Lung (tissue), 16 donors: ENCODE results near the gene MAEA. TPM values are rescaled to one million over a fixed set of nuclear protein-coding genes. Genes with fewer than 3 reads are reported as not detected.
A peak's percentile ranks its signal among the peaks of the same experiment; 100 is the strongest.

Experiments used
- ATAC-seq: fragments of 200-7000 bp; cut with Tn5 transposase; one replicate; pipeline ENCODE4 v1.9.1; 2020; ENCODE audit warnings: moderate number of reproducible peaks; ENCODE audit not compliant: insufficient read depth, low FRiP score
- DNase-seq, 3 donors: peaks; one replicate each; pipeline ENCODE4 v3.0.0-alpha.2; 2013 to 2017
- H3K27ac ChIP-seq, 2 donors: one replicate each; pipeline ENCODE4 v1.5.1; 2013; ENCODE audit warnings: mild to moderate bottlenecking in 2 of 2, moderate library complexity in 2 of 2, control low read depth in 1 of 2, inconsistent platforms in 1 of 2, low read depth in 1 of 2, low read length in 1 of 2
- H3K27me3 ChIP-seq, 3 donors: one replicate each; pipeline ENCODE4 v1.5.1; 2013; ENCODE audit warnings: low read length in 2 of 3; ENCODE audit not compliant: control insufficient read depth in 3 of 3, insufficient read depth in 3 of 3
- H3K36me3 ChIP-seq, 4 donors: one replicate each; pipeline ENCODE4 v1.5.1; 2013; ENCODE audit warnings: low read length in 4 of 4, mild to moderate bottlenecking in 1 of 4, moderate library complexity in 1 of 4; ENCODE audit not compliant: control insufficient read depth in 4 of 4, insufficient read depth in 4 of 4
- H3K4me1 ChIP-seq, 5 donors: one replicate each; pipeline ENCODE4 v1.5.1; 2013; ENCODE audit warnings: low read length in 5 of 5, mild to moderate bottlenecking in 2 of 5, moderate library complexity in 1 of 5; ENCODE audit not compliant: control insufficient read depth in 5 of 5, insufficient read depth in 5 of 5
- H3K4me3 ChIP-seq: one replicate; pipeline ENCODE4 v1.5.1; 2013; ENCODE audit warnings: mild to moderate bottlenecking, control low read depth, moderate library complexity
- H3K9ac ChIP-seq, 2 donors: one replicate each; pipeline ENCODE4 v1.5.1; 2013; ENCODE audit warnings: low read length in 2 of 2, control low read depth in 1 of 2; ENCODE audit not compliant: insufficient read depth in 1 of 2
- H3K9me3 ChIP-seq, 4 donors: one replicate each; pipeline ENCODE4 v1.5.1; 2013; ENCODE audit warnings: low read length in 3 of 4, mild to moderate bottlenecking in 1 of 4, moderate library complexity in 1 of 4; ENCODE audit not compliant: control insufficient read depth in 4 of 4, insufficient read depth in 3 of 4
- WGBS, 2 donors: extraction: QIAGEN DNeasy Blood & Tissue Kit; methylation state at CpG; one replicate each; pipeline ENCODE4 v1.1.7; 2013; 5-methylcytosine and 5-hydroxymethylcytosine counted together
- long read RNA-seq, 5 donors: transcript quantifications; one replicate each; lab custom pipeline, GENCODE V29; 2026
- polyA plus RNA-seq, 2 donors: library from polyadenylated mRNA; stranded (reverse); fragments of 200-250 nt; gene quantifications; one replicate each; pipeline ENCODE4 v1.2.1, GENCODE V29; 2013
- total RNA-seq, 2 donors: library from RNA; depleted of rRNA in 1 of 2; stranded (reverse); fragments of >200 nt in 1 of 2; gene quantifications; one replicate each; pipeline ENCODE4 v1.2.1, GENCODE V29; 2014 to 2021
- TF ChIP-seq, protein P1 (sequence below): IDR thresholded peaks from 2 replicates; pipeline ENCODE4 v1.5.1; 2012; ENCODE audit warnings: mild to moderate bottlenecking; ENCODE audit errors: control extremely low read depth, extremely low read depth
- donor health status: control.
- donor health status: control.
- donor health status: Bipolar disorder and iron deficiency.
- donor health status: healthy.
- donor health status: DM: yes; HTN: yes; CAD: no.

The MAEA gene
- total RNA-seq (10 to 100 TPM; 54.5 to 67.4 TPM), polyA plus RNA-seq (10 to 100 TPM; 39.7 to 67.1 TPM)
- long read RNA-seq, donor 1, transcript MAEA-202 (9 exons, 2,222 nt) = major isoform, 28 of 80 reads
- long read RNA-seq, donor 1, partial matches to known transcripts = 49 of 80 reads
- long read RNA-seq, donor 1, other reads (novel, unspliced or antisense) = 0 of 80 reads
- long read RNA-seq, donor 2, partial matches to known transcripts = 34 of 37 reads
- long read RNA-seq, donor 2, other reads (novel, unspliced or antisense) = 0 of 37 reads
- long read RNA-seq, donor 3, transcript MAEA-202 (9 exons, 2,222 nt) = major isoform, 9 of 33 reads
- long read RNA-seq, donor 3, partial matches to known transcripts = 22 of 33 reads
- long read RNA-seq, donor 3, other reads (novel, unspliced or antisense) = 0 of 33 reads
- long read RNA-seq, donor 4, transcript MAEA-202 (9 exons, 2,222 nt) = major isoform, 6 of 6 reads
- long read RNA-seq, donor 4, partial matches to known transcripts = 0 of 6 reads
- long read RNA-seq, donor 4, other reads (novel, unspliced or antisense) = 0 of 6 reads
- long read RNA-seq, donor 5, transcript MAEA-202 (9 exons, 2,222 nt) = major isoform, 20 of 26 reads
- long read RNA-seq, donor 5, partial matches to known transcripts = 5 of 26 reads
- long read RNA-seq, donor 5, other reads (novel, unspliced or antisense) = 0 of 26 reads

- no peaks in the 10 kb centered on the region for H3K9me3 ChIP-seq
Observed at GRCh38 chr4:1289207-1290164, at the start of gene MAEA. TSS of gene MAEA (plus strand) at chr4:1289891. CDS start at chr4:1289914, 23 bp downstream.

DNA sequence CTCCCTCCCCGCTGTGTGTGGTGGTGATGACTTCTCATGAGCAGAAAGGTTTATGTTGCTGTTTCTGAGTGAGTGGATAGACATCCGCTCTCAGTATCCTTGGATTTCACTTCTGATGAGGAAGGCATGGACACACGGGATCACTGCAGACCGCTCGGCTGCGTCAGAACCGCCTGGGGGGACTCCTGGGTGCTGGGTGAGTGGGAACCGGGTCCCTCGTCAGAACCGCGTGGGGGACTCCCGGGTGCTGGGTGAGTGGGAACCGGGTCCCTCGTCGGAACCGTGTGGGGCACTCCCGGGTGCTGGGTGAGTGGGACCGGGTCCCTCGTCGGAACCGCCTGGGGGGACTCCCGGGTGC is 49.8 kb upstream of the MAEA start:
- WGBS, 2 donors = 94 to 96% methylated on average over 22 of the region's 22 CpGs
- no peak for DNase-seq

More at GRCh38 chr4:1289207-1290164, at the start of gene MAEA:
- peak; percentile 98 for ATAC-seq
- Histone ChIP-seq H3K9ac (peak within 1 kb of the TSS; percentile 80 to 95), H3K27me3 (no peaks in the 10 kb centered on the region), H3K27ac (peak within 1 kb of the TSS; percentile 93 to 98), H3K4me1 (peaks cover 6 to 18% (median 11%) of the 10 kb centered on the region in 5 donors), H3K4me3 (peak within 1 kb of the TSS; percentile 97), H3K36me3 (peaks cover 0 to 6% (median 0%) of the 10 kb centered on the region in 4 donors)
- TF ChIP-seq, protein P1, sequence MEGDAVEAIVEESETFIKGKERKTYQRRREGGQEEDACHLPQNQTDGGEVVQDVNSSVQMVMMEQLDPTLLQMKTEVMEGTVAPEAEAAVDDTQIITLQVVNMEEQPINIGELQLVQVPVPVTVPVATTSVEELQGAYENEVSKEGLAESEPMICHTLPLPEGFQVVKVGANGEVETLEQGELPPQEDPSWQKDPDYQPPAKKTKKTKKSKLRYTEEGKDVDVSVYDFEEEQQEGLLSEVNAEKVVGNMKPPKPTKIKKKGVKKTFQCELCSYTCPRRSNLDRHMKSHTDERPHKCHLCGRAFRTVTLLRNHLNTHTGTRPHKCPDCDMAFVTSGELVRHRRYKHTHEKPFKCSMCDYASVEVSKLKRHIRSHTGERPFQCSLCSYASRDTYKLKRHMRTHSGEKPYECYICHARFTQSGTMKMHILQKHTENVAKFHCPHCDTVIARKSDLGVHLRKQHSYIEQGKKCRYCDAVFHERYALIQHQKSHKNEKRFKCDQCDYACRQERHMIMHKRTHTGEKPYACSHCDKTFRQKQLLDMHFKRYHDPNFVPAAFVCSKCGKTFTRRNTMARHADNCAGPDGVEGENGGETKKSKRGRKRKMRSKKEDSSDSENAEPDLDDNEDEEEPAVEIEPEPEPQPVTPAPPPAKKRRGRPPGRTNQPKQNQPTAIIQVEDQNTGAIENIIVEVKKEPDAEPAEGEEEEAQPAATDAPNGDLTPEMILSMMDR = no peak
- DNase-seq = peak; percentile 97 to 98 (median 97)
- WGBS, 2 donors = 1% methylated on average over 87 to 95 of the region's 95 CpGs

DNA sequence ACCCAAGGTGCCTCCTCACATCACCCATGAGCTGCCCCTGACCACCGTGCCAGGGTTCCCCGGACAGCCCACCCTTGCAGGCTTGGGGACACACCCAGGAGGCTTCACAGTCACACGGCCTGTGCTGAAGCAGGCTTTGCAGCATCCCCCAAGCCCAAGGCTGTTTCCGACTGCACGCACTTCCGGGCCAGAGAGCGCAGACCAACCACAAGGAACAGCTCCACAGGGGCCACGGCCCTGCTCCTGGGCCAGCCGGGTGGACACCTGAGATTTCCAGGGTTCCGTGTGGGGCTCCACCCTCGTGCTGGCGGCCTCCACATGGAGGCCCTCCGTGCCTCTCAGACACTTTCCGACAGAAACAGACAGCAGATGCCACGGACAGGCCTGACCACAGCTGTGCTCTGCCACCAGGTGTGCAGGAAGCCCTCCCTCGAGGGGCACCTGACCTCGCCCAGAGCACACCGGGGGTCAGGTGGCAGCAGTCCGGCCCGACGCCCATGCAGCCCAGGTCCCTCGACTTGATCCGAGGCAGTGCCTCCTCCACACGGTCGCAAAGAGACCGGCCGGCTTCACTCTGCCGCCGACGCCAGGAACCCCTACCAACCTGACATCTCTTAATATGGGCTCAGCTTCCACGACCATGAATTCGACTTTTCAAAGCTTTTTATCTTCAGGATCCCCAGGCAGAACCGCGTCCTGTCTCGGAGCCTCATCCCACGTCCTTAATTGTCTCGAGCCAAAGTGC is 48.8 kb upstream of the MAEA start:
- no peak overlapping the region for H3K4me3 ChIP-seq
- peaks cover under 1 to 57% (median 14%) of the 10 kb centered on the region in 4 donors for H3K36me3 ChIP-seq
- DNase-seq (peak in 1 of 3 donors; percentile 8), ATAC-seq (no peak)
- 91 to 93% methylated on average over 36 to 37 of the region's 37 CpGs for WGBS, 2 donors
- H3K27ac ChIP-seq = no peak overlapping the region
- peaks cover under 1 to 31% (median 3%) of the 10 kb centered on the region in 5 donors for H3K4me1 ChIP-seq
- H3K9me3 ChIP-seq = no peaks in the 10 kb centered on the region
- TF ChIP-seq, protein P1 = no peak
- H3K9ac ChIP-seq = no peak overlapping the region
- no peaks in the 10 kb centered on the region for H3K27me3 ChIP-seq

More for the DNA sequence above, 49.8 kb upstream of the MAEA start:
- no peak overlapping the region for H3K27ac ChIP-seq
- H3K4me1 ChIP-seq = peaks cover under 1 to 23% (median 3%) of the 10 kb centered on the region in 5 donors
- TF ChIP-seq, protein P1 = no peak
- H3K9me3 ChIP-seq = no peaks in the 10 kb centered on the region
- peaks cover 4 to 65% (median 21%) of the 10 kb centered on the region in 4 donors for H3K36me3 ChIP-seq
- no peaks in the 10 kb centered on the region for H3K27me3 ChIP-seq
- no peak overlapping the region for H3K9ac ChIP-seq
- no peak for ATAC-seq
- H3K4me3 ChIP-seq = no peak overlapping the region
